GM23338 (cell line): ENCODE data around the gene NLGN1. TPM values are rescaled to one million over a fixed set of nuclear protein-coding genes. Genes with fewer than 3 reads are reported as not detected.

Experiments
- ATAC-seq: fragments of 200-7000 bp; cut with Tn5 transposase; 3 replicates; pipeline ENCODE4 v1.9.1; 2020
- DNase-seq: peaks from one replicate; pipeline ENCODE4 v3.0.0-alpha.2; 2015; ENCODE audit warnings: low spot score
- H2AFZ ChIP-seq: fragments of 200-600 bp; sonication (generic); 2 replicates; pipeline ENCODE4 v1.8.0; 2016; ENCODE audit warnings: antibody characterized with exemption, mild to moderate bottlenecking, moderate library complexity
- H3F3A ChIP-seq: fragments of 200-600 bp; sonication (generic); replicated peaks from 2 replicates; pipeline ENCODE4 v1.8.0; 2017; ENCODE audit warnings: antibody characterized with exemption, mixed run types, low read depth
- H3K27ac ChIP-seq: fragments of 200-600 bp; sonication (generic); 2 replicates; pipeline ENCODE4 v1.6.1; 2016; ENCODE audit warnings: low read depth
- H3K27me3 ChIP-seq: fragments of 200-600 bp; sonication (generic); 2 replicates; pipeline ENCODE4 v1.8.0; 2016; ENCODE audit warnings: mild to moderate bottlenecking, mixed run types, moderate library complexity; ENCODE audit not compliant: insufficient read depth
- H3K36me3 ChIP-seq: fragments of 200-600 bp; sonication (generic); 2 replicates; pipeline ENCODE4 v1.8.0; 2016; ENCODE audit warnings: mild to moderate bottlenecking; ENCODE audit not compliant: insufficient read depth
- H3K4me1 ChIP-seq: fragments of 200-600 bp; sonication (generic); 2 replicates; pipeline ENCODE4 v1.8.0; 2016; ENCODE audit warnings: mild to moderate bottlenecking, moderate library complexity; ENCODE audit not compliant: insufficient read depth
- H3K4me2 ChIP-seq: fragments of 200-600 bp; sonication (generic); 2 replicates; pipeline ENCODE4 v1.7.1; 2017; ENCODE audit warnings: mixed run types
- H3K4me3 ChIP-seq: fragments of 200-600 bp; sonication (generic); 2 replicates; pipeline ENCODE4 v1.6.1; 2016; ENCODE audit warnings: mixed run types
- H3K79me2 ChIP-seq: fragments of 200-600 bp; sonication (generic); replicated peaks from 2 replicates; pipeline ENCODE4 v1.8.0; 2017; ENCODE audit warnings: mild to moderate bottlenecking; ENCODE audit not compliant: insufficient read depth
- H3K9me2 ChIP-seq: fragments of 200-600 bp; sonication (generic); 2 replicates; pipeline ENCODE4 v1.8.0; 2017; ENCODE audit not compliant: insufficient read depth
- H4K20me1 ChIP-seq: fragments of 200-600 bp; sonication (generic); replicated peaks from 2 replicates; pipeline ENCODE4 v1.8.0; 2017; ENCODE audit warnings: mild to moderate bottlenecking; ENCODE audit not compliant: insufficient read depth
- H3K27ac Mint-ChIP-seq: 2 replicates; pipeline ENCODE4 v1.8.0; 2020; ENCODE audit warnings: inconsistent platforms, mild to moderate bottlenecking, moderate library complexity, mixed read lengths
- H3K27me3 Mint-ChIP-seq: 3 replicates; pipeline ENCODE4 v1.8.0; 2022; ENCODE audit warnings: low read depth, mild to moderate bottlenecking, moderate library complexity, mixed read lengths, inconsistent platforms; ENCODE audit not compliant: insufficient read depth, poor library complexity
- H3K36me3 Mint-ChIP-seq: 3 replicates; pipeline ENCODE4 v1.8.0; 2021; ENCODE audit warnings: low read depth, mild to moderate bottlenecking, inconsistent platforms, moderate library complexity, mixed read lengths
- H3K4me1 Mint-ChIP-seq: 3 replicates; pipeline ENCODE4 v1.8.0; 2020; ENCODE audit warnings: mild to moderate bottlenecking, inconsistent platforms, mixed read lengths
- H3K4me3 Mint-ChIP-seq: 3 replicates; pipeline ENCODE4 v1.8.0; 2021; ENCODE audit warnings: moderate library complexity, mild to moderate bottlenecking, inconsistent platforms, mixed read lengths
- H3K9me3 Mint-ChIP-seq: 3 replicates; pipeline ENCODE4 v1.8.0; 2020; ENCODE audit warnings: moderate library complexity, mild to moderate bottlenecking, inconsistent platforms, mixed read lengths
- ZNF331 ChIP-seq: fragments of 250-450 bp; sonication (Bioruptor Pico); IDR thresholded peaks from 2 replicates; pipeline ENCODE4 v1.5.0; 2020; ENCODE audit warnings: low read depth, mild to moderate bottlenecking, moderate library complexity
- polyA plus RNA-seq: library from polyadenylated mRNA; unstranded; fragments of >200 nt; fragmentation: Nextera tagmentation; extraction: Ambion mirVana; gene quantifications from 2 replicates; pipeline ENCODE4 v1.2.1, GENCODE V29; 2016
- total RNA-seq: library from RNA; depleted of rRNA; stranded (reverse); fragments of >200 nt; shearing (Covaris generic); gene quantifications from 2 replicates; pipeline ENCODE4 v1.2.3, GENCODE V29; 2014
- TF ChIP-seq, protein P1 (sequence below): IDR thresholded peaks from one replicate; pipeline ENCODE4 v1.6.1; 2018; ENCODE audit warnings: antibody characterized with exemption; ENCODE audit not compliant: unreplicated experiment
- TF ChIP-seq, protein P2 (sequence below): fragments of 250-450 bp; sonication (Bioruptor Pico); IDR thresholded peaks from 2 replicates; pipeline ENCODE4 v1.5.0; 2020; ENCODE audit warnings: mild to moderate bottlenecking, moderate library complexity

The NLGN1 gene
- total and polyA plus RNA-seq, 2 experiments from 2014 or later, result 6.5 to 18.6 TPM

DNA sequence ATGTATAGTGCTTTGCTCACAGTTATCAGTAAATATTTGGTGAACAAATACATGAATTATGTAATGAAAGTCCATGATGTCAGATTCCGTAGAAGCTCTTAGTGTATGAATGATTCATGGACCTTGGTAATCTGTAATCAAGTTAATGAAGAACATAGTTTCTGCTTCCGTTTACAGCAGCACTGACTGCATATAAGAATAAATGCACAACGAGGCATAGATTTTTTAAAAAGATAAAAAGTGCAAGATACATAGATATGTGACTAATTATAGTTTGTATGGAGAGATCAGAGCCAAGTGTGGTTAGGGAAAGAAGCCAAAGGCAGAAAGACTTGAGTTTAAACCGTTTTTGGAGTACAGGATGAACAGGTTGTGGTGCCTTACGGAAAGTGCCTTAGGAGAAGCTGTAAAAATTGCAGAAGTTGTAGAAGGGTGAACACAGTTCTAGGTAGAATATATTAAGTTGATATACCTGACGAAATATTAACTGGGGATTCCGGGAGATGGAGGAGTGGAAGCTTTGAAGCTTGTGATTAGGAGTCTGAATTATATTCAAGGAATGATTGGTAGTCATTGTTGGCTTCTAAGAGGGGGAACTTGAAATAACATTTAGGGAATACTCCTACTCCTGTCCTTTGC, 293.1 kb downstream of the NLGN1 start:
- DNase-seq (no peak), ATAC-seq (no peak)
- H3K27me3 ChIP-seq, result no peaks in the 10 kb centered on the region
- no peak overlapping the region for H3K4me3 ChIP-seq
- H3K27me3 Mint-ChIP-seq, result no peaks in the 10 kb centered on the region
- H3F3A ChIP-seq, result no peaks in the 10 kb centered on the region
- no peak for TF ChIP-seq ZNF331 (CRISPR knock-in tag)
- TF ChIP-seq, protein P1, sequence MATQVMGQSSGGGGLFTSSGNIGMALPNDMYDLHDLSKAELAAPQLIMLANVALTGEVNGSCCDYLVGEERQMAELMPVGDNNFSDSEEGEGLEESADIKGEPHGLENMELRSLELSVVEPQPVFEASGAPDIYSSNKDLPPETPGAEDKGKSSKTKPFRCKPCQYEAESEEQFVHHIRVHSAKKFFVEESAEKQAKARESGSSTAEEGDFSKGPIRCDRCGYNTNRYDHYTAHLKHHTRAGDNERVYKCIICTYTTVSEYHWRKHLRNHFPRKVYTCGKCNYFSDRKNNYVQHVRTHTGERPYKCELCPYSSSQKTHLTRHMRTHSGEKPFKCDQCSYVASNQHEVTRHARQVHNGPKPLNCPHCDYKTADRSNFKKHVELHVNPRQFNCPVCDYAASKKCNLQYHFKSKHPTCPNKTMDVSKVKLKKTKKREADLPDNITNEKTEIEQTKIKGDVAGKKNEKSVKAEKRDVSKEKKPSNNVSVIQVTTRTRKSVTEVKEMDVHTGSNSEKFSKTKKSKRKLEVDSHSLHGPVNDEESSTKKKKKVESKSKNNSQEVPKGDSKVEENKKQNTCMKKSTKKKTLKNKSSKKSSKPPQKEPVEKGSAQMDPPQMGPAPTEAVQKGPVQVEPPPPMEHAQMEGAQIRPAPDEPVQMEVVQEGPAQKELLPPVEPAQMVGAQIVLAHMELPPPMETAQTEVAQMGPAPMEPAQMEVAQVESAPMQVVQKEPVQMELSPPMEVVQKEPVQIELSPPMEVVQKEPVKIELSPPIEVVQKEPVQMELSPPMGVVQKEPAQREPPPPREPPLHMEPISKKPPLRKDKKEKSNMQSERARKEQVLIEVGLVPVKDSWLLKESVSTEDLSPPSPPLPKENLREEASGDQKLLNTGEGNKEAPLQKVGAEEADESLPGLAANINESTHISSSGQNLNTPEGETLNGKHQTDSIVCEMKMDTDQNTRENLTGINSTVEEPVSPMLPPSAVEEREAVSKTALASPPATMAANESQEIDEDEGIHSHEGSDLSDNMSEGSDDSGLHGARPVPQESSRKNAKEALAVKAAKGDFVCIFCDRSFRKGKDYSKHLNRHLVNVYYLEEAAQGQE, result no peak
- TF ChIP-seq, protein P2, sequence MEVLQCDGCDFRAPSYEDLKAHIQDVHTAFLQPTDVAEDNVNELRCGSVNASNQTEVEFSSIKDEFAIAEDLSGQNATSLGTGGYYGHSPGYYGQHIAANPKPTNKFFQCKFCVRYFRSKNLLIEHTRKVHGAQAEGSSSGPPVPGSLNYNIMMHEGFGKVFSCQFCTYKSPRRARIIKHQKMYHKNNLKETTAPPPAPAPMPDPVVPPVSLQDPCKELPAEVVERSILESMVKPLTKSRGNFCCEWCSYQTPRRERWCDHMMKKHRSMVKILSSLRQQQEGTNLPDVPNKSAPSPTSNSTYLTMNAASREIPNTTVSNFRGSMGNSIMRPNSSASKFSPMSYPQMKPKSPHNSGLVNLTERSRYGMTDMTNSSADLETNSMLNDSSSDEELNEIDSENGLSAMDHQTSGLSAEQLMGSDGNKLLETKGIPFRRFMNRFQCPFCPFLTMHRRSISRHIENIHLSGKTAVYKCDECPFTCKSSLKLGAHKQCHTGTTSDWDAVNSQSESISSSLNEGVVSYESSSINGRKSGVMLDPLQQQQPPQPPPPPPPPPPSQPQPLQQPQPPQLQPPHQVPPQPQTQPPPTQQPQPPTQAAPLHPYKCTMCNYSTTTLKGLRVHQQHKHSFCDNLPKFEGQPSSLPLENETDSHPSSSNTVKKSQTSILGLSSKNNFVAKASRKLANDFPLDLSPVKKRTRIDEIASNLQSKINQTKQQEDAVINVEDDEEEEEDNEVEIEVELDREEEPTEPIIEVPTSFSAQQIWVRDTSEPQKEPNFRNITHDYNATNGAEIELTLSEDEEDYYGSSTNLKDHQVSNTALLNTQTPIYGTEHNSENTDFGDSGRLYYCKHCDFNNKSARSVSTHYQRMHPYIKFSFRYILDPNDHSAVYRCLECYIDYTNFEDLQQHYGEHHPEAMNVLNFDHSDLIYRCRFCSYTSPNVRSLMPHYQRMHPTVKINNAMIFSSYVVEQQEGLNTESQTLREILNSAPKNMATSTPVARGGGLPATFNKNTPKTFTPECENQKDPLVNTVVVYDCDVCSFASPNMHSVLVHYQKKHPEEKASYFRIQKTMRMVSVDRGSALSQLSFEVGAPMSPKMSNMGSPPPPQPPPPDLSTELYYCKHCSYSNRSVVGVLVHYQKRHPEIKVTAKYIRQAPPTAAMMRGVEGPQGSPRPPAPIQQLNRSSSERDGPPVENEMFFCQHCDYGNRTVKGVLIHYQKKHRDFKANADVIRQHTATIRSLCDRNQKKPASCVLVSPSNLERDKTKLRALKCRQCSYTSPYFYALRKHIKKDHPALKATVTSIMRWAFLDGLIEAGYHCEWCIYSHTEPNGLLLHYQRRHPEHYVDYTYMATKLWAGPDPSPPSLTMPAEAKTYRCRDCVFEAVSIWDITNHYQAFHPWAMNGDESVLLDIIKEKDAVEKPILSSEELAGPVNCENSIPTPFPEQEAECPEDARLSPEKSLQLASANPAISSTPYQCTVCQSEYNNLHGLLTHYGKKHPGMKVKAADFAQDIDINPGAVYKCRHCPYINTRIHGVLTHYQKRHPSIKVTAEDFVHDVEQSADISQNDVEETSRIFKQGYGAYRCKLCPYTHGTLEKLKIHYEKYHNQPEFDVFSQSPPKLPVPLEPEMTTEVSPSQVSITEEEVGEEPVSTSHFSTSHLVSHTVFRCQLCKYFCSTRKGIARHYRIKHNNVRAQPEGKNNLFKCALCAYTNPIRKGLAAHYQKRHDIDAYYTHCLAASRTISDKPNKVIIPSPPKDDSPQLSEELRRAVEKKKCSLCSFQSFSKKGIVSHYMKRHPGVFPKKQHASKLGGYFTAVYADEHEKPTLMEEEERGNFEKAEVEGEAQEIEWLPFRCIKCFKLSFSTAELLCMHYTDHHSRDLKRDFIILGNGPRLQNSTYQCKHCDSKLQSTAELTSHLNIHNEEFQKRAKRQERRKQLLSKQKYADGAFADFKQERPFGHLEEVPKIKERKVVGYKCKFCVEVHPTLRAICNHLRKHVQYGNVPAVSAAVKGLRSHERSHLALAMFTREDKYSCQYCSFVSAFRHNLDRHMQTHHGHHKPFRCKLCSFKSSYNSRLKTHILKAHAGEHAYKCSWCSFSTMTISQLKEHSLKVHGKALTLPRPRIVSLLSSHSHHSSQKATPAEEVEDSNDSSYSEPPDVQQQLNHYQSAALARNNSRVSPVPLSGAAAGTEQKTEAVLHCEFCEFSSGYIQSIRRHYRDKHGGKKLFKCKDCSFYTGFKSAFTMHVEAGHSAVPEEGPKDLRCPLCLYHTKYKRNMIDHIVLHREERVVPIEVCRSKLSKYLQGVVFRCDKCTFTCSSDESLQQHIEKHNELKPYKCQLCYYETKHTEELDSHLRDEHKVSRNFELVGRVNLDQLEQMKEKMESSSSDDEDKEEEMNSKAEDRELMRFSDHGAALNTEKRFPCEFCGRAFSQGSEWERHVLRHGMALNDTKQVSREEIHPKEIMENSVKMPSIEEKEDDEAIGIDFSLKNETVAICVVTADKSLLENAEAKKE (CRISPR knock-in tag), result no peak
- H3K4me1 ChIP-seq, result no peaks in the 10 kb centered on the region
- H3K4me1 Mint-ChIP-seq, result peaks cover 15% of the 10 kb centered on the region
- H3K27ac ChIP-seq, result no peak overlapping the region
- no peaks in the 10 kb centered on the region for H3K9me2 ChIP-seq
- no peak overlapping the region for H2AFZ ChIP-seq
- H3K4me3 Mint-ChIP-seq, result no peak overlapping the region
- H3K27ac Mint-ChIP-seq, result no peak overlapping the region
- no peaks in the 10 kb centered on the region for H3K36me3 ChIP-seq
- no peaks in the 10 kb centered on the region for H4K20me1 ChIP-seq
- no peak overlapping the region for H3K4me2 ChIP-seq
- H3K36me3 Mint-ChIP-seq, result no peaks in the 10 kb centered on the region
- H3K79me2 ChIP-seq, result no peaks in the 10 kb centered on the region
- no peaks in the 10 kb centered on the region for H3K9me3 Mint-ChIP-seq
